C4-2B (cell line): ENCODE results near the gene SPRR2G.
"Not testable (repeated sequence)": the region's sequence is repeated elsewhere in the genome, so short reads cannot be mapped to it uniquely, and the experiment has no call there.

Experiments
- H3K27ac ChIP-seq: fragments of 450-650 bp; 2 replicates; pipeline ENCODE4 v1.5.1; 2017
- ZFX ChIP-seq: fragments of 450-650 bp; IDR thresholded peaks from 2 replicates; pipeline ENCODE4 v1.6.1; 2017
- TF ChIP-seq, protein P1 (sequence below): fragments of 450-650 bp; conservative IDR thresholded peaks from 2 replicates; pipeline ENCODE4 v1.5.1; 2017; ENCODE audit warnings: mild to moderate bottlenecking

SPRR2G gene

DNA sequence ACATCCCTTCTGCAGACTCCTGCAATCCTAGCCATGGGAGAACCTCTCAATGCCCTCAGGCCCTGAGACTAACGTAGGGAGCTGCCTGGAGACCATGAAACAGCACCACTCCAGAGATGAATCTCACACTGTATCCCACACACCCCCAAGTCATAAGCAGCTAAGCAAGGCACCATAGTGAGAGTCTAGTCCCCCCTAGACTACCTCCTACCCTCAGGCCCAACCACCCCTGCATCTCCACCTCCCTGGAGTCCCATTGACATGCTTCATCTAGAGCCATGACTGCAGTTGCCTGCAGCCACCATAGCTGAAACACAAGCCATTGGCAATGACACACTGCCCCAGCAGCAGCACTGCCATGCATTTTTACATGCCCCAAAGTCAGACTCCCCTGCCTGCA is 17.4 kb downstream of the SPRR2G start:
- TF ChIP-seq, protein P1, sequence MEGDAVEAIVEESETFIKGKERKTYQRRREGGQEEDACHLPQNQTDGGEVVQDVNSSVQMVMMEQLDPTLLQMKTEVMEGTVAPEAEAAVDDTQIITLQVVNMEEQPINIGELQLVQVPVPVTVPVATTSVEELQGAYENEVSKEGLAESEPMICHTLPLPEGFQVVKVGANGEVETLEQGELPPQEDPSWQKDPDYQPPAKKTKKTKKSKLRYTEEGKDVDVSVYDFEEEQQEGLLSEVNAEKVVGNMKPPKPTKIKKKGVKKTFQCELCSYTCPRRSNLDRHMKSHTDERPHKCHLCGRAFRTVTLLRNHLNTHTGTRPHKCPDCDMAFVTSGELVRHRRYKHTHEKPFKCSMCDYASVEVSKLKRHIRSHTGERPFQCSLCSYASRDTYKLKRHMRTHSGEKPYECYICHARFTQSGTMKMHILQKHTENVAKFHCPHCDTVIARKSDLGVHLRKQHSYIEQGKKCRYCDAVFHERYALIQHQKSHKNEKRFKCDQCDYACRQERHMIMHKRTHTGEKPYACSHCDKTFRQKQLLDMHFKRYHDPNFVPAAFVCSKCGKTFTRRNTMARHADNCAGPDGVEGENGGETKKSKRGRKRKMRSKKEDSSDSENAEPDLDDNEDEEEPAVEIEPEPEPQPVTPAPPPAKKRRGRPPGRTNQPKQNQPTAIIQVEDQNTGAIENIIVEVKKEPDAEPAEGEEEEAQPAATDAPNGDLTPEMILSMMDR = no peak
- TF ChIP-seq ZFX = no peak
- H3K27ac ChIP-seq = no peak overlapping the region

DNA sequence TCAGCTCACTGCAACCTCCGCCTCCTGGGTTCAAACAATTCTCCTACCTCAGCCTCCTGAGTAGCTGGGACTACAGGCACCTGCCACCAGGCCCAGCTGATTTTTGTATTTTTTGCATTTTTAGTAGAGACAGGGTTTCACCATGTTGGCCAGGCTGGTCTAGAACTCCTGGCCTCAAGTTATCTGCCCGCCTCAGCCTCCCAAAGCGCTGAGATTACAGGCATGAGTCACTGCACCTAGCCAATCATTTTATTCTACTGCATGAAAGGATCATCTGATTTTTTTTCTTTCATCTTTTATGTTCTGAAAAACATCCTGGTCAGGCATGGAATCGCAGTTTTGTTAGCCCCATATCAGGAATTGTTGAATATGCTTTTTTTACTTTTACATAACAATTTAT is 22.0 kb downstream of the SPRR2G start:
- H3K27ac ChIP-seq = not testable (repeated sequence)

DNA sequence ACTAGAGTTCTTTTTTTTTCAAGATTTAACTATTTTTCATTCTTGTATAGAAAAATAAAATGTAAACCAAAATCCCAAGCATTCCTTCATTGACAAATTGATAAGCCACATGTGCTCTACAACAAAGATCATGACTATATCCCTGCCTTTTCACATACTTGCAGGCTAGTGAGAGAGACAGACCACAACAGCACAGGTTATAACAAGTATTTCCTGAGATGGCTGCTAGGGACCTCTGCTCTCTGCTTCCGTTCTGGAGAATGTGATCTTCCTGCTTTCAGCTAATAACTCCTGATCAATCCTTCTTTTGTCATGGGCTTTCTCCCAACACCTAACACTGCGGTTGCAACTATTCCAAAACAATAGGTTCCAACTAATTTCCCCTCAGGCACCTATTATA is 23.4 kb downstream of the SPRR2G start:
- no peak overlapping the region for H3K27ac ChIP-seq
- no peak for TF ChIP-seq ZFX
- TF ChIP-seq, protein P1 = no peak

DNA sequence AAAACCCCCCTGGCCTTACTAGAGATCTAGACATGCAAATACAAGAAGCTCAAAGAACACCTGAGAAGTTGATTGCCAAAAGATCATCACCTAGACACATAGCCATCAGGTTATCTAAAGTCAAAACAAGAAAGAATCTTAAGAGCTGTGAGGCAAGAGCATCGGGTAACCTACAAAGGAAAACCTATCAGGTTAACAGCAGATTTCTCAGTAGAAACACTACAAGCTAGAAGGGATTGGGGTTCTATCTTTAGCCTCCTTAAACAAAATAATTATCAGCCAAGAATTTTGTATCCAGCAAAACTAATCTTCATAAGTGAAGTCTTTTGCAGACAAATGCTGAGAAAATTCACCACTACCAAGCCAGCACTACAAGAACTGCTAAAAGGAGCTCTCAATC is 25.2 kb downstream of the SPRR2G start:
- TF ChIP-seq, protein P1 = no peak
- no peak for TF ChIP-seq ZFX
- no peak overlapping the region for H3K27ac ChIP-seq

DNA sequence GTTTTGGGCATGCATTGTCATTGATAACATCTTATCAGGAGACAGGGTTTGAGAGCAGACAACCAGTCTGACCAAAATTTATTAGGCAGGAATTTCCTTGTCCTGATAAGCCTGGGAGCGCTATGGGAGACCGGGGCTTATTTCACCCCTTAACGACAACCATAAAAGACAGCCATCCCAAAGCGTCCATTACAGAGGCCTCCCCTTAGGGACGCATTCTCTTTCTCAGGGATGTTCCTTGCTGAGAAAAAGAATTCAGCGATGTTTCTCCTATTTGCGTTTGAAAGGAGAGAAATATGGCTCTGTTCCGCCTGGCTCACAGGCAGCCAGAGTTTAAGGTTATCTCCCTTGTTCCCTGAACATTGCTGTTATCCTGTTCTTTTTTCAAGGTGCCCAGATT is 26.9 kb downstream of the SPRR2G start:
- peak overlapping the region; percentile 63; the same call in 1 of the 2 replicates for H3K27ac ChIP-seq

DNA sequence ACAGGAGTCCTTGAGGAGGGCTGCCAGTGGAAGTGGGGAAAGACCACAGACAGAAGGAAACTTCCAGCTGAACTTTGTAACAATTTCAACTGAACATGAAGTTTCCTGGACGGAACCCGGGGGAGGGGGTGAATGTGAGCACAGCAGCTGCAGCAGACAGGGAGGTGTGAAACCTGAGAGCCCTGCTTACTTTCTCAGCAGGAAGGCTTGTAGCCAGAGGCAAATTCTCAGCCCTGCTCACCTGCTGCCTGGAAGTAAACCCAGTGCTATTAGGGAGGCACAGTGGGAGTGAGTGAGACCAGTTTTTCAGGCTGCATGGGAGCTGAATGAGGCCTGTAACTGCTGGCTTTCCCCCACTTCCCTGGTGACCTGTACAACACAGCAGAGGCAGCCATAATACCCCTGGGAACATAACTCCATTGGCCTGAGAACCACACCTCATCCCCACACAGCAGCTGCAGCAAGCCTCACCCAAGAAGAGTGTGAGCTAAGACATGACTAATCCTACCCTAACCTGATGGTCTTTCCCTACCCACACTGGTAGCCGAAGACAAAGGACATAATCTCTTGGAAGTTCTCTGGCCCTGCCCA is 27.8 kb downstream of the SPRR2G start:
- TF ChIP-seq, protein P1 = no peak
- no peak for TF ChIP-seq ZFX

DNA sequence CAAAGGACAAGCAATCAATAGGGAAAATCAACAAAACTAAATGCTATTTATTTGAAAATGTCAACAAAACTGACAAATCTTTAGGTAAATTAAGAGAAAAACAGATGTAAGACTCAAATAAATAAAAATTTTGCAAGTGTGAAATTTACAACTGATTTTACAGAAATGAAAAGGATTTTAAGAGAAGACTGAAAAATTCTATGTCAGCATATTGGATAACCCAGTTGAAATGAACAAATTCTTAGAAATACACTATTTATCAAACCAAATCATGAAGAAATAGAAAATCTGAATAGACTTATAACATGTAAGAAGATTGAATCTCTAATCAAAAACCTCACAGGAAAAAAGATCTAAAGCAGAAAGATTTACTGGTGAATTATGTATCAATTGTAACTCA is 29.7 kb downstream of the SPRR2G start:
- TF ChIP-seq ZFX = no peak
- TF ChIP-seq, protein P1 = no peak
- H3K27ac ChIP-seq = no peak overlapping the region

More for the DNA sequence above, 27.8 kb downstream of the SPRR2G start:
- H3K27ac ChIP-seq = peak overlapping the region; percentile 63

DNA sequence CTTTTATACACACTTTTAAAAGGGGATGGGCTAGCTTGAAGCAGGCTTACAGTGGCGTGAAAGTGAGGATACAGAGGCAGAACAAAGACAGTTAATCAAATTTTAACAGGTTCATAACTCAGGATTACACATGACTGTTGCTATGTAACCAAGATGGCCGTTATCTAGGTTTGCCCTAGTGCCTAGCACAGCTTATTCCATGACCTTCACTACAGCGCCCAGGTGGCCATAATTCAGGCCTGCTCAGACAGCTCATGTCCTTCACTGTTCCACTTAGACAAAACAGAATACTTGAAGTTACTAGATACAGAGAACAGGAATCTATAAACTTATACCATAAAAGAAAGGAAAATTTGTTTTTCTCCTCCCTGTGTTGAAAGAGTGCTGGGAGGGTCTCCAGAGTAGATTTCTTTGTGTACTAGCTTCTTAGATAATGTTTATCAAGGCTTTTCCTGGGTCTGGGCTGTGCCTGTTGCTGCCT is 31.2 kb downstream of the SPRR2G start:
- H3K27ac ChIP-seq = no peak overlapping the region
- TF ChIP-seq, protein P1 = no peak
- TF ChIP-seq ZFX = no peak

DNA sequence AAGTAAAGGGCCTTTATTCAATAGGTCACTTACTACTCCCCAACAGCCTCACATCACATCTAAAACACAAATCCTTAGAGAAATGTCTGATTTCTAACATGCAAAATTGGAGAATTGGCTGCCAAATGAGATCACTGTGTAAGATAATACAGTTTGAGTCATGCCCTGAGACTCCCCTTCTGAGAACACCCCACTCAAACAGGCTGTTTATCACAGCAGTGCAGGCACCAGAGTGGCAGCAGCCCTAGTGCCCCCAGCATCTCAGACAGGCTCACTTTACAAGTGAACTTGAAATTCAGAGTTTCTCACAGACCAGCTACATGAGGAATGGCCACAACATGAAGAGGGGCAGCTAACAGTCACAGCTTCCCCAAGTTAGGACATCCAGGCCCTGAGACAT is 35.4 kb downstream of the SPRR2G start:
- not testable (repeated sequence) for H3K27ac ChIP-seq
